Activated naive CD4-positive, alpha-beta T cell treated with anti-CD3 and anti-CD28 coated beads, Interleukin-2, amount 50 U/mL, for 72 hours (primary cell): Measurements from ENCODE around the gene ZNF326. TPM values are rescaled to one million over a fixed set of nuclear protein-coding genes. Genes with fewer than 3 reads are reported as not detected.
"Not testable (repeated sequence)": the region's sequence is repeated elsewhere in the genome, so short reads cannot be mapped to it uniquely, and the experiment has no call there.

Experiments used
- ATAC-seq, 2 donors: fragments of 150-1000 bp; cut with Tn5 transposase; 2 replicates each; pipeline ENCODE4 v1.10.0; 2021; ENCODE audit warnings: mild to moderate bottlenecking in 2 of 2, moderate library complexity in 2 of 2
- DNase-seq, 2 donors: peaks; one replicate each; pipeline ENCODE4 v3.0.0; 2021 to 2022; ENCODE audit warnings: low spot score in 2 of 2
- H3K27ac Mint-ChIP-seq, 2 donors: one replicate each; pipeline ENCODE4 v1.8.0; 2022; ENCODE audit warnings: mild to moderate bottlenecking in 2 of 2, mixed read lengths in 2 of 2
- H3K36me3 Mint-ChIP-seq, 2 donors: one replicate each; pipeline ENCODE4 v1.8.0; 2022; ENCODE audit warnings: mixed read lengths in 2 of 2
- H3K9me3 Mint-ChIP-seq, 2 donors: one replicate each; pipeline ENCODE4 v1.8.0; 2022; ENCODE audit warnings: mixed read lengths in 2 of 2
- total RNA-seq, 2 donors: library from RNA; stranded (reverse); gene quantifications; one replicate each; pipeline ENCODE4 v1.2.3, GENCODE V29; 2022

ZNF326 gene
- total RNA-seq, 2 donors from 2014 or later: 20.6 to 32.2 TPM

DNA sequence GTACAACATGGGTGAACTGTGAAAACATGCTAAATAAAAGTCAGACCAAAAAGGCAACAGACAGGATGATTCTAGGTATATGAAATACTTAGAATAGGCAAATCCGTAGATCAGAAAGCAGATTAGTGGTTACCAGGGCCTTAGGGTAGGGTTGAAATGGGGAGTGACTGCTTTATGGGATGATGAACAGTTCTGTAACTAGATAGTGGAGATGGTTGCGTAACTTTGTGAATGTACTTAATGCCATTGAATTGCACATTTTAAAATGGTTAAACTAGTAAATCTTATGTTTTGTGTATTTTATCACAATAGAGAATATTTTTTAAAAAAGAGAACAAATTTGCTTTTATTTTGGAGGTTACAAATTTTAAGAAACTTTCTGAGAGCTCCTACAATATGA, 17.4 kb downstream of the ZNF326 start:
- H3K36me3 Mint-ChIP-seq: peaks cover 9 to 18% of the 10 kb centered on the region in 2 donors
- ATAC-seq (no peak), DNase-seq (no peak)
- H3K27ac Mint-ChIP-seq: no peak overlapping the region
- no peaks in the 10 kb centered on the region for H3K9me3 Mint-ChIP-seq

DNA sequence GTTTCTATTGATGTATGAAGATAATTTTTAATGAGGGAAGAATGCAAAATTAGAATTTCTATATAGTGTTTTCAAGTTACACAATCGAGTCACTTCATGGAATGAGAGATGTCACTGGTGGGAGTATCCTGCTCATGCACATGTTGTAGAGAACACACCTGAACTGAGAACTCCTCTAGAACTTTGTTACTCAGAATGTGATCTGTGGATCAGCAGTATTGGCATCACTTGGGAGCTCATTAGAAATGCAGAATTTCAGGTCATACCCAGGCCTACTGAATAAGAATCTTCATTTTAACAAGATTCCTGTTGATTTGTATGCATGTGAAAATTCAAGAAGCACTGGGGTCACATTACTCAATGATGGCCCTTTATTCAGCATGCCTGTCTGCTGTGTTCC, 28.8 kb downstream of the ZNF326 start:
- Mint-ChIP-seq H3K9me3 (peaks cover 5 to 8% of the 10 kb centered on the region in 2 donors), H3K36me3 (peaks cover 65 to 73% of the 10 kb centered on the region in 2 donors), H3K27ac (no peak overlapping the region)
- ATAC-seq: no peak
- DNase-seq: no peak

DNA sequence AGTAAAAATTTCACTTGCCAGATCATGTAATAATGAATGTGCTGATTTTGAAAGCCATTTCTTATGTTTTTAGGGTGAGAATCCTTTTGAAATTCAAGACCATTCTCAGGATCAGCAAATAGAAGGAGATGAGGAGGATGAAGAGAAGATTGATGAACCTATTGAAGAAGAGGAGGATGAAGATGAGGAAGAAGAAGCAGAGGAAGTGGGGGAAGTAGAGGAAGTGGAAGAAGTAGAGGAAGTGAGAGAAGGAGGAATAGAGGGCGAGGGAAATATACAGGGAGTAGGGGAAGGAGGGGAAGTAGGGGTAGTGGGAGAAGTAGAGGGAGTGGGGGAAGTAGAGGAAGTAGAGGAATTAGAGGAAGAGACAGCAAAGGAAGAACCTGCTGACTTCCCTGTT, 32.4 kb downstream of the ZNF326 start:
- DNase-seq (no peak), ATAC-seq (no peak)
- Mint-ChIP-seq H3K9me3 (peaks cover 5 to 8% of the 10 kb centered on the region in 2 donors), H3K36me3 (peaks cover 43 to 56% of the 10 kb centered on the region in 2 donors), H3K27ac (no peak overlapping the region)

DNA sequence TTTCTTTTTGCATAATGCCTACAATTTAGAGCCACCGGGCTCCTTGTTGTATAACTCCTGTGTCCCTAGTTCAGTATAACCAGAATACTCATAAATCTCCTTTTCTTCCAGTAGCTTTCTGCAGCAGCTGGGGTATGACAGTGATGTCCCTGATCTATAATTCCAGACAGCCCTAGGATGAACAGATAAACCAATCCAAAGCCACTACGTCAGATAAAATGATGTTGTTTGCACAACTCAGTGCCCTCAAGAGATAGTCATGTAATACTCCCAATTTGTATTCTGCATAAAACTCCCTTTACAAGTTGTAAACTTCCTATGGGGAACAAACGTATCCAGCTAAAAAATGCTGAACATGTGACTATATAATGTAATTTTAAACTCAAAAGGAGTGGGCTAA, 44.7 kb downstream of the ZNF326 start:
- no peak for DNase-seq
- Mint-ChIP-seq H3K9me3 (no peaks in the 10 kb centered on the region), H3K36me3 (no peaks in the 10 kb centered on the region), H3K27ac (no peak overlapping the region)
- ATAC-seq: no peak

DNA sequence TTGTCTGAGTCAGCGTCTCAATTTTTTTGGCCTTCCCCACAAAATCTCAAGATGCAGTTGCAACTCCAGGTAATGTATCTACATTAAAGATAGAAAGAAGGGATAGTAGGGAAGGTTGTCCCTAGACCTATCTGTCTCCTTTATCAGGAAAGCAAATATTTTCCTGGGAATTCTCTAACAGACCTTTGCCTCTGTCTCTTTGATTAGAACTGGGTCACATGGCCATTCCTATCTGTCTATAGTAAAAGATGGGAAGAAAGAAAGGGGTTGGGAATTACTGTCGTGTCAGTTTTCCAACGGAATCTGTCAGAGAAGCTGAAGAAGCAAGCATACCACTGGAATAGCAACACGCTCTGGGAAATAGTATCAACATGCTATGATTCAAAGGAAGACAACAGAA, 48.7 kb downstream of the ZNF326 start:
- H3K27ac Mint-ChIP-seq: no peak overlapping the region

DNA sequence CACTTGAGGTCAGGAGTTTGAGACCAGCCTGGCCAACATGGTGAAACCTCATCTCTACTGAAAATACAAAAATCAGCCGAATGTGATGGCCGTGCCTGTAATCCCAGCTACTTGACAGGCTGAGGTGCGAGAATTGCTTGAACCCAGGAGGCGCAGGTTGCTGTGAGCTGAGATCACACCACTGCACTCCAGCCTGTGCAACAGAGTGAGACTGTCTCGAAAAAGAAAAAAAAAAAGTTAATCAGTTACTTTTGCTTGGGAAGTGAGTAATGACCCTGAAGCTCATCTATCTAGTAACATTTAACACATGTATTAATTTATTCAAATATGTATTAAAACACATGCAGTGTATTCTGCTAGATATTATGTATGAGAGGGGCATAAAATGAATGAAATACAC, 49.4 kb downstream of the ZNF326 start:
- no peak overlapping the region for H3K27ac Mint-ChIP-seq
- DNase-seq (no peak), ATAC-seq (no peak)
- no peaks in the 10 kb centered on the region for H3K9me3 Mint-ChIP-seq
- no peaks in the 10 kb centered on the region for H3K36me3 Mint-ChIP-seq

More for the DNA sequence above, 48.7 kb downstream of the ZNF326 start:
- DNase-seq (no peak), ATAC-seq (no peak)
- Mint-ChIP-seq H3K36me3 (no peaks in the 10 kb centered on the region), H3K9me3 (no peaks in the 10 kb centered on the region)

DNA sequence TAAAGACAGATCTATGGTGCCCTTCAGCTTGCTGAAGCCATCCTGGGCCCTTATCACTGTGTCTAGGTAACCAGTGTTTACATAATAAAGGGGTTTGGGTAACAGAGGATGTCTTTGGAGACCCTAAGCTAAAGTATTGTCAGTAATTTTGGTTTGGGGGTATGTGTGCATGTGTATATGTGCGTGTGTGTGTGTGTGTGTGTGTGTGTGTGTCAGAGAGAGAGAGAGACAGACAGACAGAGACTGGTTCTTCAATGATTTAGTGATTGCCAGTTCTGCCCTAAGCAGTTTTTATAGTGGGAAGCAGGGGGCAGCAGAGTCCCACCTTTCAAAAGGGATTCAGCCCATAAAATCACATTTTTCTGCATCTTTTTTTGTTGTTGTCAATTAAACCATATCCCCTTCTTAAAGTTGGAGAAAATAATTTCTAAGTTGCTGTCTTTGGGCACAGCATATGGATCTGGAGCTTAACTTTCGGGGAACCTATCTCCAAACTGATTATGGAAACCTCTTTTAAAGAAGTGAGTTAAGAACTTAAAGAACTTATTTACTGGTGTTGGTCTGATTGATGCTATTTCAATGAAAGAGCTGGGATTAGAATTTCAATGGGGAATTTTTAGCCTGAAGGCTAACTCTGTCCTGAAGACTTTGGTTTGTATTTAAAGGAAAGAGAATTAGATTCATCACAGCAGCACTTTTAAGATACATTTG, 51.1 kb downstream of the ZNF326 start:
- ATAC-seq (no peak), DNase-seq (no peak)
- no peak overlapping the region for H3K27ac Mint-ChIP-seq
- H3K36me3 Mint-ChIP-seq: no peaks in the 10 kb centered on the region
- H3K9me3 Mint-ChIP-seq: no peaks in the 10 kb centered on the region

DNA sequence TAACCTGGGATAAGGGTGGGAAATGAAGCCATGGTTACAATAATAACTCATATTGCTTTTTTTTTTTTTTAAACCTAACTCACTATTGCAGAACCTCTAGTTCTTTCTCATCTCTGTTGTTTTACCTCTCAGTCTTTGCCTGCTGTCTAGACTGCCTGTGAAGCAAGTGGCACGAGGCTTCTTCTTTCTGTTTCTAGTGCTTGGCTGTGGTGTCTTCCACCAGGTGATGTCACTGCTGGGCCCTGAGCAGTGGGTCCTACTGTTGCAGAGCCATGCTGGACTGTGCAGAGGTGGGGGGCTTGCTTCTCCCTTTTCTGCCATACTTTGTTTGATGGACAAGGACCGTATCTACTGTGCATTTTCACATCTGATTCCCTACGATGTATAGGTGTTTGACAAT, 51.7 kb downstream of the ZNF326 start:
- H3K27ac Mint-ChIP-seq: no peak overlapping the region
- ATAC-seq: no peak
- no peak for DNase-seq
- H3K9me3 Mint-ChIP-seq: no peaks in the 10 kb centered on the region
- no peaks in the 10 kb centered on the region for H3K36me3 Mint-ChIP-seq

DNA sequence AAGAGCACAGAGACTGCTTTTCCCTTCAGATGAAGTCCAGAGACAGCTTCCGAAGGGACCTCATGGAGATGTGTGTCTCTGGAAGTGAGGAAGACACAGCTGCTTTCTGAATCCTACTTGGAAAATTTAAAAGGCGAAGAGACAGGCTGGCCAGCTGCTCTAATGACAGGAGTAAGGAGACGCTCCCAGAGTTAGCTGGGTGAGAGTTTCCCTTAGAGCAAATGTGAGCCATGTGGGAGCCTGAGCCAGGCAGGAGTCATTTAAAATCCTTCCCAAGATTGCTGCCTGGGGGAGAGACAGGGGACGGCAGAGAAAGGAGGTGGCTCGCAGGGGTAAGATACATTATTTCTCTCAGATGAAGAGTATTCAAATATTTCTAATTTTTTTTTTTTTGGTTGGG, 53.1 kb downstream of the ZNF326 start:
- H3K36me3 Mint-ChIP-seq: no peaks in the 10 kb centered on the region
- no peaks in the 10 kb centered on the region for H3K9me3 Mint-ChIP-seq
- H3K27ac Mint-ChIP-seq: no peak overlapping the region
- DNase-seq (no peak), ATAC-seq (no peak)

DNA sequence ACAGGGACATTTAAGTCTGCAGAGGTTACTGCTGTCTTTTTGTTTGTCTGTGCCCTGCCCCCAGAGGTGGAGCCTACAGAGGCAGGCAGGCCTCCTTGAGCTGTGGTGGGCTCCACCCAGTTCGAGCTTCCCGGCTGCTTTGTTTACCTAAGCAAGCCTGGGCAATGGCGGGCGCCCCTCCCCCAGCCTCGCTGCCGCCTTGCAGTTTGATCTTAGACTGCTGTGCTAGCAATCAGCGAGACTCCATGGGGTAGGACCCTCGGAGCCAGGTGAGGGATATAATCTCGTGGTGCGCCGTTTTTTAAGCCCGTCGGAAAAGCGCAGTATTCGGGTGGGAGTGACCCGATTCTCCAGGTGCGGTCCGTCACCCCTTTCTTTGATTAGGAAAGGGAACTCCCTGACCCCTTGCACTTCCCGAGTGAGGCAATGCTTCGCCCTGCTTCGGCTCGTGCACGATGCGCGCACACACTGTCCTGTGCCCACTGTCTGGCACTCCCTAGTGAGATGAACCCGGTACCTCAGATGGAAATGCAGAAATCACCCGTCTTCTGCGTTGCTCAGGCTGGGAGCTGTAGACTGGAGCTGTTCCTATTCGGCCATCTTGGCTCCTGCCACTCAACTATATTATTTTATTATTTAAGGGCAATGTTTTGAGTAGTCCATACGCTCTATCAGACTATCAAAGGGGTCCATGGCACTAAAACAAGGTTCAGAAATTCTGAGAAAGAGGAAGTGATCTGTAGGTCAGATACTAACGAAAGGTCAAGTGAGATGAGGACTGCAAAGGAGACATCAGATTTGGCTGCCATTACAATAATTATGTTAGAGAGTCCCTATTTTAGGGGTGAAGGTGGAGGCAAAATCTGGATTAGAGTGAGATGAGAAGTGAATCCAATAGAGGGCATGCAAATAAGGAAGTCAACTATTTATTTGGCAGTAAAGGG, 68.1 kb downstream of the ZNF326 start:
- H3K27ac Mint-ChIP-seq: not testable (repeated sequence)

DNA sequence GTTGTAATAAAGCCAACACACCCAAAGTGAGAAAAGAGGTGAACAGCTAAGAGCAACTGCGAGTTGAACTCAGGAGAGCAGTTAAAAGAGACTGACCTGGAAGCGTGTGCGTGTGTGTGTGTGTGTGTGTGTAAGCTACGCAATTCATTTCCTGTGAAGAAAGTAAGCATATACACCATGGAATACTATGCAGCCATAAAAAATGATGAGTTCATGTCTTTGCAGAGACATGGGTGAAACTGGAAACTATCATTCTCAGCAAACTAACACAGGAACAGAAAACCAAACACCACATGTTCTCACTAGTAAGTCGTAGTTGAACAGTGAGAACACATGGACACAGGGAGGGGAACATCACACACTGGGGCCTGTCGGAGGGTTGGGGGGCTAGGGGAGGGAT, 69.2 kb downstream of the ZNF326 start:
- DNase-seq, H3K27ac Mint-ChIP-seq, H3K36me3 Mint-ChIP-seq, ATAC-seq: not testable (repeated sequence)
- H3K9me3 Mint-ChIP-seq: peaks cover 11 to 12% of the 10 kb centered on the region in 2 donors

More for the DNA sequence above, 68.1 kb downstream of the ZNF326 start:
- H3K9me3 Mint-ChIP-seq: peaks cover 11 to 12% of the 10 kb centered on the region in 2 donors
- ATAC-seq, DNase-seq, H3K36me3 Mint-ChIP-seq: not testable (repeated sequence)

DNA sequence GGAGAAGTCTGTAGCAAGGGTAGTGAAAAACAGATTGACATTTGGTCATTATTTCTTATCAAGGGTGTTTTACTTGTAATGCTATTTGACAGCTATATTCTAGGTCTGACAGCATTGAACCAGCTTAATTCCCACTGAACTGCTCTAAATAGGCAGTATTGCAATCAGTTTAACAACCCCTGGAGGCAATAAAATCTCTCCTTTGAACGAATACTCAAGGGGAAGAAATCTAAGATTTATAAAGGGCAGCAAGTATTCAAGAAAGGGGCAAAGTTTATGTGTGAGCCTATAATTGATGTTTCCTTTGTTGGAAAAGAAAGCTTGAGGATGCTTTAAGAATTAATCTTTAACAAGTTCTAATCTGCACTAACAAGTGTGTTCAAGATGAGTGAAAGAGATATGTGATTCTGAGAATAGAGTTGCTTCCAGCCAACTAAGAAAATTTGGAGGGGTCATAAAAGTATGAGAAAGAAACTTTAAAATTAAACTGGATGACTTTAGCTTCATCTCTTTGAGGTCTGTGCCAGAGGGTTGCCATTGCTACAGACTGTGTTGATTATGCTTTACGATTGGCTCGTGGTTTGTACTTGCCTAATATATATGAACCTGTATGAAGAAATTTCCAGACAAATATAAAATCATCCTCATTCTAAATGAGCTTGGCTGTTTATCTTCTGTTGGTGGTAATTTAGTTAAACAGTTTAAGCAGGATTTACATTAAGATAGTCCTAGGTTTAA, 72.5 kb downstream of the ZNF326 start:
- peaks cover 0 to 6% of the 10 kb centered on the region in 2 donors for H3K36me3 Mint-ChIP-seq
- DNase-seq (no peak), ATAC-seq (no peak)
- no peak overlapping the region for H3K27ac Mint-ChIP-seq
- peaks cover 11 to 12% of the 10 kb centered on the region in 2 donors for H3K9me3 Mint-ChIP-seq

DNA sequence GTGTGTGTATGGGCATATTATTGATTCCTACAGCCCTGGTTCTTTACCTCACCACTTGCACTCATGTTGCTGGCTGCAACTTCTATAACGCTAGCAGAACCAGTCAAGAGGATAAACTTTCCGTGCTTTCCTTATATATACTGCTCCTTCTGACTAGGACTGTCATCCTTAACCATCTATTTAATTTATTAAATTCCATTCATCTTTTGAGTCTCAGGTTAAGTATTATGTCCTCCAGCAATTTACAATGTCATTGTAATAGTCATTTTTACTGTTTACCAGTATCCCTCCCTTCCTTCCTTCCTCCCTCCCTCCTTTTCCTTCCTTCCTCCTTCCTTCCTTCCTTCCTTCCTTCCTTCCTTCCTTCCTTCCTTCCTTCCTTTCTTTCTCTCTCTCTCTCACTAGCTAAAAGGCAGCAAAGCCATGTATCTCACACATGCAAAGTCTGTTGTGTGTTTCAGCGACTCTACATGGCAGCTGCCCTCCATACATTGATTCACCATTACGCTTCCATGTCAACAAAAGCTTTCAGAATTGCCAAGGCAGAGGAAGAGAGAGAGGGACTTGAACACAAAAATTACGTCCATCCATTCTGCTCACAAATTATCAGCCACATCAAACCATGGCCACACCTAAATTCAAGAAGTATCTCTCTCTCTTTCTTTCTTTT, 73.8 kb downstream of the ZNF326 start:
- ATAC-seq: no peak
- Mint-ChIP-seq H3K36me3 (no peaks in the 10 kb centered on the region), H3K27ac (no peak overlapping the region), H3K9me3 (peaks cover 3 to 5% of the 10 kb centered on the region in 2 donors)
- DNase-seq: no peak

DNA sequence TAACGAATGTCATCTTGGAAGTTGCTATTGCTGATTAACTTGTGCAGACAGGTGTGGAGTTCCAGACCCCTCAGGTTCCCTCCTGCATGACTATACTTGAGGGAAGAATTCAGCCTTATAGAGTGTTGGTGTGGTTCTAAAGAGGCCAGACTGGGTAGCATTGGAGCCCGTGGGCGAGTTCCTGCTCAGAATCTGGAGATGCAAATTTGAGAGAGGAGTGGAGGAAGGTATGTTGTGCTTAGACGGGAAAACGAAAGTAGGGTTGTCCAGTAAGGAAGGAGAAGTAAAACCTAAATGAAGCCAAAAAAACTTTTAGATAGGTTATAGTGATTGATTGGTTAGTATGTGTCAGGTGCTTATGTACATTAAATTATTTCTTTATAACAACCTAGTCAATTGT, 79.2 kb downstream of the ZNF326 start:
- Mint-ChIP-seq H3K27ac (no peak overlapping the region), H3K36me3 (no peaks in the 10 kb centered on the region), H3K9me3 (no peaks in the 10 kb centered on the region)
- DNase-seq: no peak
- no peak for ATAC-seq

DNA sequence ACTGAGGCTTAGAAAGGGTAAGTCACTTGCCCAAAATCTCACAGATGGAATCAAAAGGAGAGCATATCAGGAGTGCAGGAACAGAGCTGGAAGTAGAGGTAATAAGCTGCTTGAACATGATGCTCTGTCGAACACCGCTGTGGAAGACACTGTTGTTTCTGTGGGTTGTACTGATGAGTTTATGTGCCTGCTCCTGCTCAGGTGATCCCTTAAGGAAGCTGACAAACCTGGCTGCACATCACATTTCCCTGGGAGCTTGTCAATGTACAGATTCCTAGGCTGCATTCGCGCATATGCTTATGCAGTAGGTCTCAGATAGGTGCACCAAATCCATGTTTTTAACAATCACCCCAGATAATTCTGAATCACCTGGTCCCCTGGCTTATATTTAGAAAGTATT, 79.7 kb downstream of the ZNF326 start:
- DNase-seq (no peak), ATAC-seq (no peak)
- Mint-ChIP-seq H3K9me3 (no peaks in the 10 kb centered on the region), H3K36me3 (no peaks in the 10 kb centered on the region), H3K27ac (no peak overlapping the region)

DNA sequence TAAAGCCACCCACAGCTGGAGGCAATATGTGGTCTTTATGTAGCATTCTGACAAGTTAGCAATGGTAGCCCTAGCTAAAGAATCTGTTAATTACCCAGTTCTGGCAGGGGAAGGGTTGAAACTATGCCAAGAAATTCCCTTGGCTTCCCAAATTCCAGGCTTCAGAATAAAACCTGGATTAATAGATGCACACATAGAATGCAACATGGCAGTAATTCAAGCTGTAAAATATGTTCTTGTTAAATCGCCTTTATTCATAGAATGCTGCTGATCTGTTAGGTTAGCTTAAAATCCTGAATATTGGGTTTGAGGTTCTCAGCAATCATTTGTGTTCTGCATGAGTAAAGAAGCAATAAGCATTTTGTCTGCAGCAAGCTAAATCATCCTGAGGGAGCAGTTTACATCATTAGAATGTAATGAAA, 80.1 kb downstream of the ZNF326 start:
- ATAC-seq (no peak), DNase-seq (no peak)
- H3K36me3 Mint-ChIP-seq: no peaks in the 10 kb centered on the region
- H3K27ac Mint-ChIP-seq: no peak overlapping the region
- no peaks in the 10 kb centered on the region for H3K9me3 Mint-ChIP-seq
